Duodenal mucosa (tissue), 2 donors: ENCODE data around the gene HSD17B3.
"Not testable (repeated sequence)": the region's sequence is repeated elsewhere in the genome, so short reads cannot be mapped to it uniquely, and the experiment has no call there.

Experiments
- H3K27ac ChIP-seq: one replicate; pipeline ENCODE4 v1.7.0; 2013; ENCODE audit warnings: low read depth, low read length
- H3K27me3 ChIP-seq, 2 donors: one replicate each; pipeline ENCODE4 v1.7.0; 2013; ENCODE audit warnings: low read length in 2 of 2, control low read depth in 1 of 2; ENCODE audit not compliant: insufficient read depth in 2 of 2, control insufficient read depth in 1 of 2
- H3K36me3 ChIP-seq, 2 donors: one replicate each; pipeline ENCODE4 v1.7.0; 2013; ENCODE audit warnings: low read length in 2 of 2, control low read depth in 1 of 2; ENCODE audit not compliant: insufficient read depth in 2 of 2, control insufficient read depth in 1 of 2
- H3K4me1 ChIP-seq, 2 donors: one replicate each; pipeline ENCODE4 v1.7.0; 2013; ENCODE audit warnings: low read length in 2 of 2, control low read depth in 1 of 2; ENCODE audit not compliant: insufficient read depth in 2 of 2, control insufficient read depth in 1 of 2
- H3K4me3 ChIP-seq, 2 donors: one replicate each; pipeline ENCODE4 v1.7.0; 2013; ENCODE audit warnings: low read length in 2 of 2, low read depth in 1 of 2
- H3K9ac ChIP-seq, 2 donors: one replicate each; pipeline ENCODE4 v1.7.0; 2013; ENCODE audit warnings: low read length in 2 of 2, low read depth in 1 of 2
- H3K9me3 ChIP-seq, 2 donors: one replicate each; pipeline ENCODE4 v1.7.0; 2013; ENCODE audit warnings: low read length in 2 of 2, control low read depth in 1 of 2; ENCODE audit not compliant: control insufficient read depth in 1 of 2

The HSD17B3 gene

GRCh38 chr9:96331236-96331947 lies 29.4 kb upstream of the HSD17B3 start:
- no peaks in the 10 kb centered on the region for H3K9me3 ChIP-seq
- H3K36me3 ChIP-seq: peaks cover 0 to 10% of the 10 kb centered on the region in 2 donors
- H3K27ac ChIP-seq: no peak overlapping the region
- H3K27me3 ChIP-seq: no peaks in the 10 kb centered on the region
- no peak overlapping the region for H3K9ac ChIP-seq
- no peak overlapping the region for H3K4me3 ChIP-seq
- no peaks in the 10 kb centered on the region for H3K4me1 ChIP-seq

- Histone ChIP-seq H3K4me3 (no peak overlapping the region), H3K27me3 (no peaks in the 10 kb centered on the region), H3K36me3 (peaks cover 5 to 21% of the 10 kb centered on the region in 2 donors), H3K4me1 (no peaks in the 10 kb centered on the region), H3K9me3 (no peaks in the 10 kb centered on the region), H3K27ac (no peak overlapping the region), H3K9ac (no peak overlapping the region)
These were observed 25.8 kb upstream of the HSD17B3 start for GRCh38 chr9:96327694-96328352.

GRCh38 chr9:96323169-96323568 lies 21.2 kb upstream of the HSD17B3 start:
- no peak overlapping the region for H3K27ac ChIP-seq
- H3K27me3 ChIP-seq: no peaks in the 10 kb centered on the region
- no peak overlapping the region for H3K9ac ChIP-seq
- no peaks in the 10 kb centered on the region for H3K4me1 ChIP-seq
- H3K9me3 ChIP-seq: no peaks in the 10 kb centered on the region
- no peak overlapping the region for H3K4me3 ChIP-seq
- H3K36me3 ChIP-seq: peaks cover 14 to 26% of the 10 kb centered on the region in 2 donors

- not testable (repeated sequence) for H3K27ac ChIP-seq, H3K27me3 ChIP-seq, H3K4me3 ChIP-seq, H3K9ac ChIP-seq, H3K9me3 ChIP-seq, H3K4me1 ChIP-seq
- peaks cover 14 to 26% of the 10 kb centered on the region in 2 donors for H3K36me3 ChIP-seq
These were observed 20.8 kb upstream of the HSD17B3 start for GRCh38 chr9:96322736-96323135.

GRCh38 chr9:96322210-96322609 lies 20.2 kb upstream of the HSD17B3 start:
- H3K9ac ChIP-seq, H3K4me3 ChIP-seq, H3K4me1 ChIP-seq, H3K9me3 ChIP-seq, H3K27me3 ChIP-seq, H3K27ac ChIP-seq: not testable (repeated sequence)
- peaks cover 14 to 26% of the 10 kb centered on the region in 2 donors for H3K36me3 ChIP-seq

GRCh38 chr9:96321515-96321914 lies 19.5 kb upstream of the HSD17B3 start:
- Histone ChIP-seq H3K4me1 (no peaks in the 10 kb centered on the region), H3K27ac (no peak overlapping the region), H3K9me3 (no peaks in the 10 kb centered on the region), H3K4me3 (no peak overlapping the region), H3K36me3 (peaks cover 14 to 26% of the 10 kb centered on the region in 2 donors), H3K9ac (no peak overlapping the region), H3K27me3 (no peaks in the 10 kb centered on the region)

- H3K4me1 ChIP-seq: no peaks in the 10 kb centered on the region
- no peaks in the 10 kb centered on the region for H3K9me3 ChIP-seq
- no peaks in the 10 kb centered on the region for H3K27me3 ChIP-seq
- no peak overlapping the region for H3K9ac ChIP-seq
- no peak overlapping the region for H3K27ac ChIP-seq
- H3K36me3 ChIP-seq: peaks cover 14 to 26% of the 10 kb centered on the region in 2 donors
- H3K4me3 ChIP-seq: no peak overlapping the region
These were observed 18.8 kb upstream of the HSD17B3 start for GRCh38 chr9:96320749-96321280.

- Histone ChIP-seq H3K27ac (no peak overlapping the region), H3K4me3 (no peak overlapping the region), H3K36me3 (peaks cover 12 to 18% of the 10 kb centered on the region in 2 donors), H3K9me3 (no peaks in the 10 kb centered on the region), H3K9ac (no peak overlapping the region), H3K4me1 (no peaks in the 10 kb centered on the region), H3K27me3 (no peaks in the 10 kb centered on the region)
These were observed 17.1 kb upstream of the HSD17B3 start for GRCh38 chr9:96318921-96319565.

- H3K4me3 ChIP-seq: no peak overlapping the region
- peaks cover 8 to 14% of the 10 kb centered on the region in 2 donors for H3K9me3 ChIP-seq
- H3K9ac ChIP-seq: no peak overlapping the region
- H3K27ac ChIP-seq: no peak overlapping the region
- H3K36me3 ChIP-seq: peaks cover 11 to 15% of the 10 kb centered on the region in 2 donors
- H3K4me1 ChIP-seq: no peaks in the 10 kb centered on the region
- H3K27me3 ChIP-seq: no peaks in the 10 kb centered on the region
These were observed 15.5 kb upstream of the HSD17B3 start for GRCh38 chr9:96317335-96317980.

- Histone ChIP-seq H3K4me1 (no peaks in the 10 kb centered on the region), H3K36me3 (peaks cover 0 to 6% of the 10 kb centered on the region in 2 donors), H3K9me3 (peaks cover 8 to 14% of the 10 kb centered on the region in 2 donors), H3K27ac (no peak overlapping the region), H3K27me3 (no peaks in the 10 kb centered on the region), H3K4me3 (no peak overlapping the region), H3K9ac (no peak overlapping the region)
These were observed 7.9 kb upstream of the HSD17B3 start for GRCh38 chr9:96309850-96310249.
